ENCODE data around the gene TCP11L1.
A peak's percentile ranks its signal among the peaks of the same experiment; 100 is the strongest.
"Not testable (repeated sequence)": the region's sequence is repeated elsewhere in the genome, so short reads cannot be mapped to it uniquely, and the experiment has no call there.

TCP11L1 gene

GRCh38 chr11:33018840-33019239 is 20.5 kb upstream of the TCP11L1 start:
- H3K4me3 Mint-ChIP-seq: no peak overlapping the region
- no peak overlapping the region for H3K27ac Mint-ChIP-seq
- no peaks in the 10 kb centered on the region for H3K36me3 Mint-ChIP-seq
- H3K27me3 Mint-ChIP-seq: no peaks in the 10 kb centered on the region
- H3K4me1 Mint-ChIP-seq (ENCODE audit: low read depth): peaks cover 44% of the 10 kb centered on the region
- H3K9me3 Mint-ChIP-seq (ENCODE audit: low read depth): no peaks in the 10 kb centered on the region

- H3K27ac Mint-ChIP-seq: no peak overlapping the region
- H3K4me1 Mint-ChIP-seq (ENCODE audit: low read depth): peaks cover 38% of the 10 kb centered on the region
- no peaks in the 10 kb centered on the region for H3K9me3 Mint-ChIP-seq (ENCODE audit: low read depth)
- no peak overlapping the region for H3K4me3 Mint-ChIP-seq
- no peaks in the 10 kb centered on the region for H3K36me3 Mint-ChIP-seq
- H3K27me3 Mint-ChIP-seq: no peaks in the 10 kb centered on the region
Measured at GRCh38 chr11:33021501-33021900, 17.9 kb upstream of the TCP11L1 start.

- Mint-ChIP-seq H3K27ac (no peak overlapping the region), H3K36me3 (no peaks in the 10 kb centered on the region), H3K9me3 (ENCODE audit: low read depth) (no peaks in the 10 kb centered on the region), H3K4me1 (ENCODE audit: low read depth) (peaks cover 33% of the 10 kb centered on the region), H3K4me3 (no peak overlapping the region), H3K27me3 (no peaks in the 10 kb centered on the region)
Measured at GRCh38 chr11:33021937-33022336, 17.4 kb upstream of the TCP11L1 start.

GRCh38 chr11:33025339-33025722 is 14.0 kb upstream of the TCP11L1 start:
- Mint-ChIP-seq H3K4me3 (no peak overlapping the region), H3K36me3 (peaks cover 6% of the 10 kb centered on the region), H3K9me3 (ENCODE audit: low read depth) (no peaks in the 10 kb centered on the region), H3K4me1 (ENCODE audit: low read depth) (peaks cover 15% of the 10 kb centered on the region), H3K27me3 (no peaks in the 10 kb centered on the region), H3K27ac (no peak overlapping the region)

GRCh38 chr11:33027233-33027632 is 12.1 kb upstream of the TCP11L1 start:
- H3K36me3 Mint-ChIP-seq: peaks cover 13% of the 10 kb centered on the region
- no peaks in the 10 kb centered on the region for H3K27me3 Mint-ChIP-seq
- peaks cover 5% of the 10 kb centered on the region for H3K4me1 Mint-ChIP-seq (ENCODE audit: low read depth)
- no peak overlapping the region for H3K4me3 Mint-ChIP-seq
- H3K27ac Mint-ChIP-seq: no peak overlapping the region
- H3K9me3 Mint-ChIP-seq (ENCODE audit: low read depth): no peaks in the 10 kb centered on the region

GRCh38 chr11:33027846-33028536 is 11.4 kb upstream of the TCP11L1 start:
- Mint-ChIP-seq H3K27me3 (no peaks in the 10 kb centered on the region), H3K36me3 (peaks cover 13% of the 10 kb centered on the region), H3K27ac (no peak overlapping the region), H3K9me3 (ENCODE audit: low read depth) (no peaks in the 10 kb centered on the region), H3K4me3 (no peak overlapping the region), H3K4me1 (ENCODE audit: low read depth) (peaks cover 4% of the 10 kb centered on the region)

- Mint-ChIP-seq H3K27me3 (no peaks in the 10 kb centered on the region), H3K9me3 (ENCODE audit: low read depth) (no peaks in the 10 kb centered on the region), H3K4me3 (no peak overlapping the region), H3K4me1 (ENCODE audit: low read depth) (peaks cover 4% of the 10 kb centered on the region), H3K36me3 (peaks cover 13% of the 10 kb centered on the region), H3K27ac (no peak overlapping the region)
Measured at GRCh38 chr11:33028537-33028914, 10.8 kb upstream of the TCP11L1 start.

- H3K36me3 Mint-ChIP-seq: peaks cover 15% of the 10 kb centered on the region
- not testable (repeated sequence) for H3K4me1 Mint-ChIP-seq (ENCODE audit: low read depth); H3K27ac Mint-ChIP-seq; H3K27me3 Mint-ChIP-seq; H3K9me3 Mint-ChIP-seq (ENCODE audit: low read depth); H3K4me3 Mint-ChIP-seq
Measured at GRCh38 chr11:33029218-33029617, 10.2 kb upstream of the TCP11L1 start.

- H3K4me1 Mint-ChIP-seq (ENCODE audit: low read depth): no peaks in the 10 kb centered on the region
- H3K27me3 Mint-ChIP-seq: no peaks in the 10 kb centered on the region
- no peaks in the 10 kb centered on the region for H3K9me3 Mint-ChIP-seq (ENCODE audit: low read depth)
- H3K27ac Mint-ChIP-seq: no peak overlapping the region
- no peak overlapping the region for H3K4me3 Mint-ChIP-seq
- H3K36me3 Mint-ChIP-seq: peaks cover 16% of the 10 kb centered on the region
Measured at GRCh38 chr11:33033493-33033892, 5.9 kb upstream of the TCP11L1 start.

- no peaks in the 10 kb centered on the region for H3K9me3 Mint-ChIP-seq (ENCODE audit: low read depth)
- no peaks in the 10 kb centered on the region for H3K27me3 Mint-ChIP-seq
- no peak overlapping the region for H3K27ac Mint-ChIP-seq
- H3K4me3 Mint-ChIP-seq: no peak overlapping the region
- H3K4me1 Mint-ChIP-seq (ENCODE audit: low read depth): peaks cover 3% of the 10 kb centered on the region
- peaks cover 12% of the 10 kb centered on the region for H3K36me3 Mint-ChIP-seq
Measured at GRCh38 chr11:33035011-33035410, 4.4 kb upstream of the TCP11L1 start.

GRCh38 chr11:33040033-33040861 is 875 bp downstream of the TCP11L1 start:
- Mint-ChIP-seq H3K4me1 (ENCODE audit: low read depth) (peaks cover 26% of the 10 kb centered on the region), H3K27me3 (no peaks in the 10 kb centered on the region), H3K9me3 (ENCODE audit: low read depth) (no peaks in the 10 kb centered on the region), H3K4me3 (peak overlapping the region; percentile 89), H3K36me3 (peaks cover 3% of the 10 kb centered on the region), H3K27ac (peak overlapping the region; percentile 95)

- H3K4me1 Mint-ChIP-seq (ENCODE audit: low read depth): peaks cover 26% of the 10 kb centered on the region
- no peaks in the 10 kb centered on the region for H3K27me3 Mint-ChIP-seq
- H3K36me3 Mint-ChIP-seq: peaks cover 8% of the 10 kb centered on the region
- H3K4me3 Mint-ChIP-seq: peak overlapping the region; percentile 89
- no peaks in the 10 kb centered on the region for H3K9me3 Mint-ChIP-seq (ENCODE audit: low read depth)
- peak overlapping the region; percentile 95 for H3K27ac Mint-ChIP-seq
Measured at GRCh38 chr11:33040862-33041453, 1.6 kb downstream of the TCP11L1 start.

- peaks cover 17% of the 10 kb centered on the region for H3K36me3 Mint-ChIP-seq
- no peak overlapping the region for H3K4me3 Mint-ChIP-seq
- H3K27me3 Mint-ChIP-seq: no peaks in the 10 kb centered on the region
- H3K27ac Mint-ChIP-seq: peak overlapping the region; percentile 3
- H3K4me1 Mint-ChIP-seq (ENCODE audit: low read depth): peaks cover 27% of the 10 kb centered on the region
- no peaks in the 10 kb centered on the region for H3K9me3 Mint-ChIP-seq (ENCODE audit: low read depth)
Measured at GRCh38 chr11:33043221-33043830, 4.0 kb downstream of the TCP11L1 start.

GRCh38 chr11:33044285-33044756 is 4.9 kb downstream of the TCP11L1 start:
- Mint-ChIP-seq H3K36me3 (peaks cover 20% of the 10 kb centered on the region), H3K27me3 (no peaks in the 10 kb centered on the region), H3K4me1 (ENCODE audit: low read depth) (peaks cover 25% of the 10 kb centered on the region), H3K4me3 (no peak overlapping the region), H3K27ac (no peak overlapping the region), H3K9me3 (ENCODE audit: low read depth) (no peaks in the 10 kb centered on the region)
